NCI-H2171 (cell line): ENCODE data around the gene MSH5.
A peak's percentile ranks its signal among the peaks of the same experiment; 100 is the strongest.
"Not testable (repeated sequence)": the region's sequence is repeated elsewhere in the genome, so short reads cannot be mapped to it uniquely, and the experiment has no call there.

Experiments used
- DNase-seq: peaks from one replicate; lab custom pipeline; 2025; lab: John Stamatoyannopoulos, UW

MSH5 gene

GRCh38 chr6:31778999-31779885 is 39.4 kb downstream of the MSH5 start:
- DNase-seq: no peak

- no peak for DNase-seq
Measured at GRCh38 chr6:31779908-31780307, 40.1 kb downstream of the MSH5 start.

GRCh38 chr6:31780507-31781243 is 40.9 kb downstream of the MSH5 start:
- no peak for DNase-seq

GRCh38 chr6:31781244-31782125 is 41.7 kb downstream of the MSH5 start:
- no peak for DNase-seq

- DNase-seq: no peak
Measured at GRCh38 chr6:31782126-31782855, 42.5 kb downstream of the MSH5 start.

GRCh38 chr6:31784098-31784925 is 44.5 kb downstream of the MSH5 start:
- no peak for DNase-seq

- no peak for DNase-seq
Measured at GRCh38 chr6:31785475-31785874, 45.7 kb downstream of the MSH5 start.

GRCh38 chr6:31791324-31792089 is 51.7 kb downstream of the MSH5 start:
- DNase-seq: peak; percentile 26

- DNase-seq: no peak
Measured at GRCh38 chr6:31792090-31792374, 52.2 kb downstream of the MSH5 start.

- no peak for DNase-seq
Measured at GRCh38 chr6:31792761-31793171, 53.0 kb downstream of the MSH5 start.

- DNase-seq: not testable (repeated sequence)
Measured at GRCh38 chr6:31793927-31794245, 54.1 kb downstream of the MSH5 start.

GRCh38 chr6:31794294-31794865 is 54.6 kb downstream of the MSH5 start:
- no peak for DNase-seq

GRCh38 chr6:31794866-31795615 is 55.2 kb downstream of the MSH5 start:
- no peak for DNase-seq

- peak; percentile 87 for DNase-seq
Measured at GRCh38 chr6:31795616-31796298, 56.0 kb downstream of the MSH5 start, which contains the start of gene VARS1. TSS of gene VARS1 (minus strand) at chr6:31795752. CDS start at chr6:31795217, 535 bp downstream.

- no peak for DNase-seq
Measured at GRCh38 chr6:31796993-31797385, 57.2 kb downstream of the MSH5 start.

GRCh38 chr6:31797588-31797987 is 57.8 kb downstream of the MSH5 start:
- no peak for DNase-seq

GRCh38 chr6:31799781-31800180 is 60.0 kb downstream of the MSH5 start:
- DNase-seq: no peak
